B cell (primary cell): ENCODE results near the gene CEP85. TPM values are rescaled to one million over a fixed set of nuclear protein-coding genes. Genes with fewer than 3 reads are reported as not detected.
A peak's percentile ranks its signal among the peaks of the same experiment; 100 is the strongest.

ENCODE experiments used
- ATAC-seq: fragments of 200-7000 bp; cut with Tn5 transposase; one replicate; pipeline ENCODE4 v1.10.0; 2021; ENCODE audit warnings: low read depth, mild to moderate bottlenecking, moderate number of reproducible peaks, moderate library complexity
- CTCF ChIA-PET: fragments of 350-600 bp; sonication (Branson Sonifier 250); formaldehyde crosslinking; loops from one replicate; lab custom pipeline; 2021; ENCODE audit warnings: antibody characterized with exemption, inconsistent platforms; lab: Charles Lee
- POLR2A ChIA-PET: fragments of 350-600 bp; sonication (Branson Sonifier 250); formaldehyde crosslinking; loops from one replicate; lab custom pipeline; 2021; ENCODE audit warnings: antibody characterized with exemption; lab: Charles Lee
- DNase-seq: peaks from one replicate; pipeline ENCODE4 v3.0.0; 2013
- H2AFZ ChIP-seq: 2 replicates; pipeline ENCODE4 v1.6.1; 2012; ENCODE audit warnings: mild to moderate bottlenecking, low read depth, low read length; ENCODE audit not compliant: insufficient read depth, poor library complexity, severe bottlenecking
- H3K27ac ChIP-seq, 2 donors: 1 replicate in 1 of 2; 2 replicates in 1 of 2; pipeline ENCODE4 v1.5.1; 2012 to 2013; ENCODE audit warnings: low read length in 2 of 2, mild to moderate bottlenecking in 2 of 2, moderate library complexity in 1 of 2
- H3K27me3 ChIP-seq, 4 experiments: fragments of 200-600 bp in 1 of 4; sonication (generic) in 1 of 4; replicated peaks in 1 of 4; 1 replicate in 2 of 4; 2 replicates in 2 of 4; pipeline versions ENCODE4 v1.6.1 to v1.7.0; 2013 to 2016; ENCODE audit warnings: low read length in 3 of 4, mild to moderate bottlenecking in 2 of 4, mixed read lengths in 1 of 4, moderate library complexity in 1 of 4; ENCODE audit not compliant: insufficient read depth in 4 of 4, control insufficient read depth in 3 of 4; ENCODE audit errors: control extremely low read depth in 1 of 4
- H3K36me3 ChIP-seq, 2 experiments: replicated peaks in 1 of 2; 1 replicate in 1 of 2; 2 replicates in 1 of 2; pipeline versions ENCODE4 v1.6.1 to v1.7.1; 2013; ENCODE audit warnings: low read length in 1 of 2; ENCODE audit not compliant: insufficient read depth in 2 of 2, control insufficient read depth in 1 of 2; ENCODE audit errors: control extremely low read depth in 1 of 2, extremely low read depth in 1 of 2
- H3K4me1 ChIP-seq, 2 donors: fragments of 200-600 bp in 1 of 2; sonication (generic) in 1 of 2; 1 replicate in 1 of 2; 2 replicates in 1 of 2; pipeline versions ENCODE4 v1.5.1 to v1.6.1; 2013 to 2017; ENCODE audit warnings: low read length in 2 of 2; ENCODE audit not compliant: control insufficient read depth in 2 of 2, insufficient read depth in 2 of 2
- H3K4me2 ChIP-seq: replicated peaks from 2 replicates; pipeline ENCODE3; 2012; ENCODE audit warnings: mild to moderate bottlenecking, low read depth, low read length; ENCODE audit not compliant: poor library complexity, severe bottlenecking
- H3K4me3 ChIP-seq, 5 experiments: fragments of 200-600 bp in 1 of 5; sonication (generic) in 1 of 5; 1 replicate in 3 of 5; 2 replicates in 2 of 5; pipeline versions ENCODE4 v1.5.1 to v1.7.0; 2011 to 2016; ENCODE audit warnings: low read length in 4 of 5, mild to moderate bottlenecking in 4 of 5, low read depth in 2 of 5, control low read depth in 1 of 5, moderate library complexity in 1 of 5; ENCODE audit not compliant: insufficient read depth in 1 of 5; ENCODE audit errors: control extremely low read depth in 1 of 5, extremely low read depth in 1 of 5
- H3K79me2 ChIP-seq: fragments of 200-600 bp; sonication (generic); one replicate; pipeline ENCODE4 v1.6.0; 2016; ENCODE audit warnings: low read length; ENCODE audit not compliant: control insufficient read depth, insufficient read depth
- H3K9ac ChIP-seq: fragments of 200-600 bp; sonication (generic); 2 replicates; pipeline ENCODE4 v1.6.1; 2017; ENCODE audit warnings: mild to moderate bottlenecking, low read length, moderate library complexity
- H3K9me3 ChIP-seq, 3 donors: one replicate each; pipeline versions ENCODE4 v1.6.1 to v1.7.1; 2013; ENCODE audit warnings: low read length in 2 of 3; ENCODE audit not compliant: control insufficient read depth in 2 of 3, insufficient read depth in 1 of 3; ENCODE audit errors: control extremely low read depth in 1 of 3
- H4K20me1 ChIP-seq: 2 replicates; pipeline ENCODE4 v1.6.0; 2012; ENCODE audit warnings: mild to moderate bottlenecking, low read length; ENCODE audit not compliant: insufficient read depth, control insufficient read depth, poor library complexity, severe bottlenecking
- H3K27ac Mint-ChIP-seq: one replicate; pipeline ENCODE4 v1.8.0; 2021; ENCODE audit warnings: mixed read lengths
- H3K27me3 Mint-ChIP-seq: one replicate; pipeline ENCODE4 v1.8.0; 2021; ENCODE audit warnings: mixed read lengths
- H3K4me1 Mint-ChIP-seq: one replicate; pipeline ENCODE4 v1.8.0; 2021; ENCODE audit warnings: mixed read lengths
- H3K4me3 Mint-ChIP-seq: one replicate; pipeline ENCODE4 v1.8.0; 2021; ENCODE audit warnings: mixed read lengths
- H3K9me3 Mint-ChIP-seq: one replicate; pipeline ENCODE4 v1.8.0; 2022; ENCODE audit warnings: mixed read lengths; ENCODE audit not compliant: insufficient read depth
- CTCF ChIP-seq: fragments of 200-600 bp; IDR thresholded peaks from one replicate; pipeline ENCODE4 v1.8.0; 2022; ENCODE audit warnings: antibody characterized with exemption, mild to moderate bottlenecking
- EZH2 ChIP-seq: IDR thresholded peaks from 2 replicates; pipeline ENCODE4 v1.6.1; 2012; ENCODE audit warnings: borderline replicate concordance, low read depth, mild to moderate bottlenecking, moderate library complexity, low read length; ENCODE audit not compliant: insufficient read depth, poor library complexity, severe bottlenecking
- WGBS: methylation state at CpG from one replicate; pipeline ENCODE4 v1.1.5; 2013; ENCODE audit warnings: missing lambda C conversion rate; ENCODE audit not compliant: insufficient coverage; 5-methylcytosine and 5-hydroxymethylcytosine counted together
- intact Hi-C: fragments of 100-400 bp; cut with micrococcal nuclease; formaldehyde crosslinking; loops from one replicate; pipeline ENCODE4 v1.10.0; 2022
- polyA plus RNA-seq: library from polyadenylated mRNA; depleted of rRNA; stranded (reverse); fragments of >200 nt; gene quantifications from 2 replicates; pipeline ENCODE4 v1.2.3, GENCODE V29; 2012
- total RNA-seq, 2 donors: library from RNA; stranded (reverse); fragments of 120-200 nt in 1 of 2; gene quantifications; 1 replicate in 1 of 2; 2 replicates in 1 of 2; pipeline versions ENCODE4 v1.2.3 to v1.2.4, GENCODE V29; 2013 to 2022

The CEP85 gene
- total and polyA plus RNA-seq, 2 donors (not counting 1 experiment from before 2014, with no cell fraction given), result 16.2 to 16.3 TPM

- H2AFZ ChIP-seq, result no peak overlapping the region
- Mint-ChIP-seq H3K4me1 (peaks cover 66% of the 10 kb centered on the region), H3K27ac (peak overlapping the region; percentile 70), H3K4me3 (no peak overlapping the region), H3K27me3 (no peaks in the 10 kb centered on the region), H3K9me3 (no peaks in the 10 kb centered on the region)
- WGBS, result 92% methylated on average over 11 of the region's 11 CpGs
- H3K4me1 ChIP-seq, result peaks cover 46 to 54% of the 10 kb centered on the region in 2 donors
- no peak overlapping the region for H3K4me3 ChIP-seq
- H3K27me3 ChIP-seq, result no peaks in the 10 kb centered on the region
- DNase-seq (no peak), ATAC-seq (no peak)
- H3K27ac ChIP-seq, result no peak overlapping the region
- peaks cover 31% of the 10 kb centered on the region for H3K79me2 ChIP-seq
- no peaks in the 10 kb centered on the region for H4K20me1 ChIP-seq
- intact Hi-C loops, result no loop called here
- TF ChIP-seq CTCF (no peak), EZH2 (no peak)
- H3K36me3 ChIP-seq, result peaks cover 0 to 5% of the 10 kb centered on the region in 2 experiments
- no peak overlapping the region for H3K4me2 ChIP-seq
- H3K9ac ChIP-seq, result no peak overlapping the region
- CTCF ChIA-PET, result interaction anchor here (1.3 to 26.4 kb wide), 2 partner anchors 25 to 70 kb away, joined by 3 to 1400 read pairs; partner anchors contain the start of genes CD52 and UBXN11
- no peaks in the 10 kb centered on the region for H3K9me3 ChIP-seq
- POLR2A ChIA-PET, result interaction anchor here (0.6 to 21.9 kb wide), 2 partner anchors 13 to 24 kb away, joined by 3 to 1239 read pairs; partner anchors contain the start of gene CD52
Measured at GRCh38 chr1:26293911-26294463, 60.0 kb downstream of the CEP85 start.
